Cardiac muscle cell (in vitro differentiated cells and primary cell): ENCODE results near the gene AMHR2. TPM values are rescaled to one million over a fixed set of nuclear protein-coding genes. Genes with fewer than 3 reads are reported as not detected.
"Not testable (repeated sequence)": the region's sequence is repeated elsewhere in the genome, so short reads cannot be mapped to it uniquely, and the experiment has no call there.

Source experiments
- DNase-seq, 2 donors: peaks; one replicate each; pipeline versions ENCODE4 v3.0.0 to v3.0.0-alpha.2; 2010 to 2017; ENCODE audit warnings: low read depth in 1 of 2, low spot score in 1 of 2
- H3K27ac ChIP-seq: fragments of 200-600 bp; sonication (generic); 2 replicates; pipeline ENCODE4 v1.5.1; 2016
- H3K27me3 ChIP-seq: fragments of 200-600 bp; sonication (generic); 2 replicates; pipeline ENCODE4 v1.6.0; 2016; ENCODE audit warnings: control low read depth
- H3K36me3 ChIP-seq: fragments of 200-600 bp; sonication (generic); 2 replicates; pipeline ENCODE4 v1.5.1; 2016; ENCODE audit warnings: control low read depth
- H3K4me1 ChIP-seq: fragments of 200-600 bp; sonication (generic); 2 replicates; pipeline ENCODE4 v1.8.1; 2017; ENCODE audit warnings: low read depth, mild to moderate bottlenecking, mixed run types
- H3K4me3 ChIP-seq: fragments of 200-600 bp; sonication (generic); 2 replicates; pipeline ENCODE4 v1.5.1; 2016; ENCODE audit warnings: mild to moderate bottlenecking
- H3K9me3 ChIP-seq: fragments of 200-600 bp; sonication (generic); 2 replicates; pipeline ENCODE4 v1.5.1; 2017; ENCODE audit warnings: low read depth, mild to moderate bottlenecking, control low read depth
- CTCF ChIP-seq: IDR thresholded peaks from 2 replicates; pipeline ENCODE4 v1.5.1; 2012; ENCODE audit warnings: low read depth, mild to moderate bottlenecking, low read length
- polyA plus RNA-seq: library from polyadenylated mRNA; unstranded; fragments of >200 nt; fragmentation: Nextera tagmentation; extraction: Ambion mirVana; gene quantifications from 2 replicates; pipeline ENCODE4 v1.2.1, GENCODE V29; 2016
- total RNA-seq: library from RNA; depleted of rRNA; stranded (reverse); fragments of >200 nt; gene quantifications from 2 replicates; pipeline ENCODE4 v1.2.3, GENCODE V29; 2016

The AMHR2 gene
- total and polyA plus RNA-seq, 2 experiments from 2014 or later, result 39.8 to 53.4 TPM

GRCh38 chr12:53443955-53444354 is 20.3 kb downstream of the AMHR2 start:
- no peaks in the 10 kb centered on the region for H3K27me3 ChIP-seq
- no peak for DNase-seq
- no peak for TF ChIP-seq CTCF
- H3K9me3 ChIP-seq, result no peaks in the 10 kb centered on the region
- H3K4me3 ChIP-seq, result no peak overlapping the region
- H3K27ac ChIP-seq, result no peak overlapping the region
- H3K4me1 ChIP-seq, result peaks cover 5% of the 10 kb centered on the region
- no peaks in the 10 kb centered on the region for H3K36me3 ChIP-seq

- not testable (repeated sequence) for H3K9me3 ChIP-seq, H3K4me3 ChIP-seq, DNase-seq, H3K27me3 ChIP-seq, H3K36me3 ChIP-seq, H3K4me1 ChIP-seq, H3K27ac ChIP-seq
These were observed 21.1 kb downstream of the AMHR2 start for GRCh38 chr12:53444593-53445325.

GRCh38 chr12:53450936-53451335 is 27.3 kb downstream of the AMHR2 start:
- no peak for DNase-seq
- Histone ChIP-seq H3K27me3 (no peaks in the 10 kb centered on the region), H3K27ac (no peak overlapping the region), H3K9me3 (no peaks in the 10 kb centered on the region), H3K4me1 (peaks cover 28% of the 10 kb centered on the region), H3K36me3 (peaks cover 21% of the 10 kb centered on the region), H3K4me3 (no peak overlapping the region)
- TF ChIP-seq CTCF, result no peak

DNA sequence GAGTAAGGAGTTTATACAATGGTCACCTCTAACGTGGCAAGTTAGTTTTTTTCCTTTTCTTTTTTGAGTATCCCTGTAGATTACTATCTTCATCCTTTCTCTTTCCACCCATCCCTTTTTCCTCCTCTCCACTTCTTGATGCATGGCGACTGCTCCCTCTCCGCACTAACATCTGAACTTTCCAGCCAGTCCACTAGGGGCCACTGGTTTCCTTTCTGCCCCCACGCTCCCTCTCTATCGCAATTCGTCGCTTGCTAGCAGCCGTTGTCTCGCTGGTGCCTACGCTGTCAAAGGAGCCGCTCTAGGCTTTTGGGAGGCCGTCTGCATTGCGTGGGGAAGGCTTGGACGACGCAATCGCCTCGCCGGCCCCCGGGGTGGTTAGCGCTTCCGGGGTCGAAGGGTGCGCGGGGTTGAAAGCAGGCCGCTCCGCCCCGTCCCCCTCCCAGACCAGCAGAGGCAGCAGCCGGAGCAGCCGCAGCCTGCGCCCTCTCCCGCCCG is 28.1 kb downstream of the AMHR2 start, which contains the start of gene PCBP2:
Gene PCBP2 (plus strand): TSS at position 442 of the 498 bp plus-strand sequence. CDS start 2,699 bp downstream, outside the sequence.
- peaks cover 35% of the 10 kb centered on the region for H3K4me1 ChIP-seq
- peak; percentile 99 to 100 for DNase-seq
- peak within 1 kb of the TSS; percentile 87 for H3K4me3 ChIP-seq
- peak within 1 kb of the TSS; percentile 99 for H3K27ac ChIP-seq
- H3K27me3 ChIP-seq, result no peaks in the 10 kb centered on the region
- no peaks in the 10 kb centered on the region for H3K9me3 ChIP-seq
- TF ChIP-seq CTCF, result peak; percentile 86
- peaks cover 29% of the 10 kb centered on the region for H3K36me3 ChIP-seq

DNA sequence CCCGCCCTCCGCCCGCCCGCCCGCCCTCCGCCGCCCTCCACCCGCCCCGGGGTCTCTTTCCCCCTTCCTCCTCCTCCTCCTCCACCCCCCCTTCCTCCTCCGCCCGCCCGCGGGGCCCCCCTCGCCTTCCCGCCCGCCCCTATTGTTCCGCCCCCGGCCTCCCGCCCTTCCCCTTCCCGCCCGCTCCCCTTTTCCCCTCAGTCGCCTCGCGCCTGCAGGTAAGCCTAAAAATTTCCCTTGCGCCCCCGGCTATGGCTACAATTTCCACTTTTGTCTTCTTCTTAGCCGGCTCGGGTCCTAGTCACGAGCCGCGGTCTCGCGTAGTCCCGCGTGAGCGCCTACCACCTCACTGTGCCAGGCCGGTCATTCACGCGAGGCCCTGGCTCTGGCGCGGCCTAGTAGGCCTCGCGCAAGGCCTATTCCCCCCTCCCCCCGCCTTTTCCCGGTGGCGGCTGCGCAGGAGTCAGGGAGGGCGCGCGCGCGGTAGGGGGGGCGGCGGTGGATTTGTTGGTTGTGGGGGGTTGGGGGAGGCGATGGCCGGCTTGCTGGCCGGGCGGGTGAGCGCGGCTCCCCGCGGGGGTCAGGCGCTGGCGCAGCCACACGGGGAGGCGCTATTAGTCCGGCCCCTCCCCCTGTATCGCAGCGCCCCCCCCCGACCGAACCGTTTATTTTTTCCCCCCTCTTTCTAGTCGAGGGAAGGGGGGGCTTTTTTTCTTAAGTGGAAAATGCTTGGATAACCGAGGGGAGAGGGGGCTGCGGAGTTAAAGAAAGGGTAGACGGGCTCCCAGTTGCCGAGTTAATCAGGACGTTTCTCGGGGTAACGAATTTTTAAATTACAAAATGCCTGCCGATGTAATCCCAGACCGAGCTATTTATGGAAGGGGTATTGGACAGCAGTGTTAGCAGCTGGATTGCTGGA is 28.8 kb downstream of the AMHR2 start:
- Histone ChIP-seq H3K36me3 (peaks cover 36% of the 10 kb centered on the region), H3K9me3 (no peaks in the 10 kb centered on the region), H3K4me3 (peak overlapping the region; percentile 87), H3K27me3 (no peaks in the 10 kb centered on the region), H3K4me1 (peaks cover 36% of the 10 kb centered on the region), H3K27ac (peak overlapping the region; percentile 99)
- DNase-seq, result peak; percentile 91 to 94
- peak; percentile 24 for TF ChIP-seq CTCF
